NK-92 treated with Interleukin-12 subunit alpha and Interleukin-12 subunit beta, amount 100 ng/mL, for 24 hours (cell line): ENCODE data around the gene B3GNT9.

Experiments used
- DNase-seq: peaks from one replicate; lab custom pipeline; 2025; lab: John Stamatoyannopoulos, UW

B3GNT9 gene

GRCh38 chr16:67150833-67151396 lies at the start of gene B3GNT9:
TSS of gene B3GNT9 (minus strand) at chr16:67150998. CDS start at chr16:67150485, 513 bp downstream.
- no peak for DNase-seq

- DNase-seq: no peak
Measured at GRCh38 chr16:67200491-67200890, 49.7 kb upstream of the B3GNT9 start.

- no peak for DNase-seq
Measured at GRCh38 chr16:67199808-67200198, 49.0 kb upstream of the B3GNT9 start.

GRCh38 chr16:67199011-67199807 lies 48.4 kb upstream of the B3GNT9 start, which contains the start of gene ELMO3:
TSS of gene ELMO3 (plus strand) at chr16:67199131. CDS start at chr16:67199327, 196 bp downstream.
- no peak for DNase-seq

- DNase-seq: no peak
Measured at GRCh38 chr16:67198238-67198734, 47.5 kb upstream of the B3GNT9 start.

- DNase-seq: no peak
Measured at GRCh38 chr16:67197704-67198103, 46.9 kb upstream of the B3GNT9 start.

GRCh38 chr16:67196881-67197280 lies 46.1 kb upstream of the B3GNT9 start:
- no peak for DNase-seq

- no peak for DNase-seq
Measured at GRCh38 chr16:67195676-67196075, 44.9 kb upstream of the B3GNT9 start.

GRCh38 chr16:67194260-67194659 lies 43.5 kb upstream of the B3GNT9 start:
- DNase-seq: no peak

- DNase-seq: no peak
Measured at GRCh38 chr16:67193536-67193935, 42.7 kb upstream of the B3GNT9 start.

- DNase-seq: no peak
Measured at GRCh38 chr16:67192781-67193361, 42.1 kb upstream of the B3GNT9 start.

GRCh38 chr16:67191995-67192681 lies 41.3 kb upstream of the B3GNT9 start, which contains the start of gene E2F4:
TSS of gene E2F4 (plus strand) at chr16:67192155. CDS start at chr16:67192228, 73 bp downstream.
- peak; percentile 72 for DNase-seq

GRCh38 chr16:67191411-67191994 lies 40.7 kb upstream of the B3GNT9 start:
- DNase-seq: no peak

- DNase-seq: no peak
Measured at GRCh38 chr16:67190448-67191399, 39.9 kb upstream of the B3GNT9 start.

GRCh38 chr16:67190041-67190440 lies 39.2 kb upstream of the B3GNT9 start, which contains the start of gene EXOC3L1:
TSS of gene EXOC3L1 (minus strand) at chr16:67190136. CDS start at chr16:67189676, 460 bp downstream.
- DNase-seq: no peak

GRCh38 chr16:67188798-67189197 lies 38.0 kb upstream of the B3GNT9 start:
- no peak for DNase-seq

- DNase-seq: no peak
Measured at GRCh38 chr16:67188323-67188722, 37.5 kb upstream of the B3GNT9 start.

- DNase-seq: no peak
Measured at GRCh38 chr16:67187175-67187890, 36.5 kb upstream of the B3GNT9 start.

- no peak for DNase-seq
Measured at GRCh38 chr16:67186550-67186950, 35.8 kb upstream of the B3GNT9 start.

- DNase-seq: no peak
Measured at GRCh38 chr16:67185651-67186134, 34.9 kb upstream of the B3GNT9 start.
